Measurements from ENCODE around the gene AFF2.
"Not testable (repeated sequence)": the region's sequence is repeated elsewhere in the genome, so short reads cannot be mapped to it uniquely, and the experiment has no call there.

Gene AFF2

GRCh38 chrX:148854306-148854705 is 353.9 kb downstream of the AFF2 start:
- DNase-seq (ENCODE audit: low spot score), result no peak

- DNase-seq (ENCODE audit: low spot score), result no peak
These were observed 356.1 kb downstream of the AFF2 start for GRCh38 chrX:148856505-148856904.

GRCh38 chrX:148865277-148866210 is 365.1 kb downstream of the AFF2 start:
- peak; percentile 1 for DNase-seq (ENCODE audit: low spot score)

GRCh38 chrX:148867596-148867995 is 367.2 kb downstream of the AFF2 start:
- no peak for DNase-seq (ENCODE audit: low spot score)

- DNase-seq (ENCODE audit: low spot score), result no peak
These were observed 371.2 kb downstream of the AFF2 start for GRCh38 chrX:148871422-148872160.

- DNase-seq (ENCODE audit: low spot score), result no peak
These were observed 371.7 kb downstream of the AFF2 start for GRCh38 chrX:148872161-148872535.

- no peak for DNase-seq (ENCODE audit: low spot score)
These were observed 372.5 kb downstream of the AFF2 start for GRCh38 chrX:148872881-148873280.

- DNase-seq (ENCODE audit: low spot score), result no peak
These were observed 374.3 kb downstream of the AFF2 start for GRCh38 chrX:148874636-148875246.

- DNase-seq (ENCODE audit: low spot score), result no peak
These were observed 378.0 kb downstream of the AFF2 start for GRCh38 chrX:148878371-148878770.

GRCh38 chrX:148885203-148885602 is 384.8 kb downstream of the AFF2 start:
- DNase-seq (ENCODE audit: low spot score), result no peak

- DNase-seq (ENCODE audit: low spot score), result no peak
These were observed 393.0 kb downstream of the AFF2 start for GRCh38 chrX:148893395-148893794.

- DNase-seq (ENCODE audit: low spot score), result no peak
These were observed 402.2 kb downstream of the AFF2 start for GRCh38 chrX:148902581-148902980.

GRCh38 chrX:148903176-148903575 is 402.8 kb downstream of the AFF2 start:
- no peak for DNase-seq (ENCODE audit: low spot score)

- DNase-seq (ENCODE audit: low spot score), result no peak
These were observed 404.1 kb downstream of the AFF2 start for GRCh38 chrX:148904421-148905111.

GRCh38 chrX:148905400-148905799 is 405.0 kb downstream of the AFF2 start:
- no peak for DNase-seq (ENCODE audit: low spot score)

GRCh38 chrX:148906628-148907027 is 406.2 kb downstream of the AFF2 start:
- not testable (repeated sequence) for DNase-seq (ENCODE audit: low spot score)

GRCh38 chrX:148909758-148910157 is 409.3 kb downstream of the AFF2 start:
- no peak for DNase-seq (ENCODE audit: low spot score)

GRCh38 chrX:148913971-148914370 is 413.6 kb downstream of the AFF2 start:
- no peak for DNase-seq (ENCODE audit: low spot score)

GRCh38 chrX:148914783-148915182 is 414.4 kb downstream of the AFF2 start:
- no peak for DNase-seq (ENCODE audit: low spot score)

- DNase-seq (ENCODE audit: low spot score), result no peak
These were observed 415.1 kb downstream of the AFF2 start for GRCh38 chrX:148915474-148915873.

- no peak for DNase-seq (ENCODE audit: low spot score)
These were observed 417.0 kb downstream of the AFF2 start for GRCh38 chrX:148917441-148917840.

- no peak for DNase-seq (ENCODE audit: low spot score)
These were observed 423.2 kb downstream of the AFF2 start for GRCh38 chrX:148923631-148924030.
